ENCODE data around the gene MICOS13.
A peak's percentile ranks its signal among the peaks of the same experiment; 100 is the strongest.
"Not testable (repeated sequence)": the region's sequence is repeated elsewhere in the genome, so short reads cannot be mapped to it uniquely, and the experiment has no call there.

Gene MICOS13

DNA sequence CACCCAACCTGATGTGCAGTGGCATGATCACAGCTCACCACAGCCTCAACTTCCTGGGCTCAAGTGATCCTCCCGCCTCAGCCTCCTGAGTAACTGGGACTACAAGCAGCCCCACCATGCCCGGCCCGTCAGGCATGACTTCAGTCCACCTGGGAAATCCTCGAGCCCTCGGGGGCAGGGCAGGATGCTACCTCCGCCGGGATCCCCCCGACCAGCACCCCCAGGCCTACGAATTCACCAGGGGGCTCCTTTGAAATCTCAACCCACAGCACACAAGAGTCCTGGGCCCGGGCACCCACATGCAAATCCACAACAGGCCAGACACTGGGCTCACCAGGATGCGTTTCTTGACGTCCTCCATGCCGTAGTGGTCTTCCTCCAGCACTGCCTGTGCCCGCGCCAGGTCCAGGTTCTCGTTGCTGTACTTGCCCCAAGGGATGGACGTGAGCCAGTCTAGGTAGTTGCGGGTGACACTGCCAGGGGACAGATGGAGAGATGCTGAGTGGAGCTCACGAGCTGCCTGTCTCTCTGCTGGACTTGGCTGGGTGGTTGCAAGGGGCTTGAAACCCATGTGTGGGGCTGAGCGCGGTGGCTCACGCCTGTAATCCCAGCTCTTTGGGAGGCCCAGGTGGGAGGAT, 20.3 kb upstream of the MICOS13 start:
- DNase-seq: no peak

DNA sequence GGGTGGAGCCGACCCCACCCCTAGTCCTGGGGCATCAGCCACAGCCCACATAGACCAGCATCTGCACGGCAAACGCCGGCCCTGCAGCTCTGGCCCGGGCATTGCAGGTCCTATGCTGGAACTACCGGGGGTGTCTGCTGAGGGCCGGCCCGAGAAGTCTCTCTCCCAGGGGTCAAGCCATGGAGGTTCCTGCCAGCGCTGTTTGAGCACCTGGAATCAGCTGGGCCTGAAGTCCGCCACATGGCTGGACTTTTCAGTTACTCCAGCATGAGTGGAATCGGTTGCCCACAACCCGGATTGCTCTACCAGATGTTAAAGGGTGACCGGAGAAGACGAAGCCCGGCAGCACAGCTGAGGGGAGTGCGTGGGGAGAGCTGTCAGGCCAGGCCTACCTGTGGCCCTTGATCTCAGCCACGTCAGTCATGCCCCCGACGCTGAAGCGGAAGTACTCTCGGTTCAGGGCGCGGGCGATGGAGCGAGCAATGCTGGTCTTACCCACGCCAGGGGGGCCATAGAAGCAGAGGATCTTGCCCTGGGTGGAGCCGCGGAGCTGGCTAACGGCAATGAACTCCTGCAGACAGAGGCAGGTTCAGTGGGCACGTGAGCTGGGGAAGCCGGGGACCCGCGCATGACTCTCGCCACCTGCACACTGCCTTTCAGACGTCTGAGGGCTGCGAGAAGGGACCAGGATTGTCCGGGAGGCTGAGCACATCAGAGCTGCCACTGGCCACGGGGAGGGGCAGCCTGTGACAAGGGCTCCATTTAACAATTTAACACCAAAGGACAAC, 18.5 kb upstream of the MICOS13 start:
- no peak for DNase-seq

DNA sequence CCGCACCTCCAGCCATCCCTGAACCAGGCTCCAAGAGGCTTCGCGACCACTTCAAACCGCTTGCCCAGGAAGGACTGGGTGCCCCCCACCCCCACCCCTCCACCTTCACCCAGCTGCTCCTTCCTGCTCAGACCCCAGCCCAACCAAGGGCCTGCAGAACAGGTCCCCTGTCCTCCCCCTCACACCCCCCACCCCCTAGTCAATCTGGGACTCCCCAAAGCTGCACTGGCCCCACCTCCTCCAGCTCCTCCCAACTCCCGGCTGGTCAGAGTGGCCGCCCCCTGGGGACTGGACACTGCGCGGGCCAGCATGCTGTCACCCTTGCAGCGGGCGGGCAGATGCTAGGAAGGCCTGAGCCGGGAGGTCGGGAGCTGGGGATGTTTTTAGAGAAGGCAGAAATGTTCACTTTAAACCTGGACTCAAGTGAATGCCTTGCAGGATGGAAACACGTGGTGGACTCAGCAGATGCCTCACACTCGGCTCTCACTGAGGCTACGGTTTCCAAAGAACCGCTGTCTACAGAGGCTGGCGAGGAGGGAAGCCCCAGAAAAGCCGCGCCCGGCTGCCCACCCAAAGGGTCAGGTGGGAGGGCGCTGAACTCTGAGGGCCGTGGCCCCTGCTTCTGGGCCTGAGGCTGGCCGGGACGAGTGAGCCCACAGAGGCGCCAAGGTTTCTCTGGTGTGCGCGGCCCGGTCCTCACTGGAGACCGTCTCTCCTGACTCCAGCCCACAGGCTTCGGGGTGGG, 17.7 kb upstream of the MICOS13 start:
- no peak for DNase-seq

DNA sequence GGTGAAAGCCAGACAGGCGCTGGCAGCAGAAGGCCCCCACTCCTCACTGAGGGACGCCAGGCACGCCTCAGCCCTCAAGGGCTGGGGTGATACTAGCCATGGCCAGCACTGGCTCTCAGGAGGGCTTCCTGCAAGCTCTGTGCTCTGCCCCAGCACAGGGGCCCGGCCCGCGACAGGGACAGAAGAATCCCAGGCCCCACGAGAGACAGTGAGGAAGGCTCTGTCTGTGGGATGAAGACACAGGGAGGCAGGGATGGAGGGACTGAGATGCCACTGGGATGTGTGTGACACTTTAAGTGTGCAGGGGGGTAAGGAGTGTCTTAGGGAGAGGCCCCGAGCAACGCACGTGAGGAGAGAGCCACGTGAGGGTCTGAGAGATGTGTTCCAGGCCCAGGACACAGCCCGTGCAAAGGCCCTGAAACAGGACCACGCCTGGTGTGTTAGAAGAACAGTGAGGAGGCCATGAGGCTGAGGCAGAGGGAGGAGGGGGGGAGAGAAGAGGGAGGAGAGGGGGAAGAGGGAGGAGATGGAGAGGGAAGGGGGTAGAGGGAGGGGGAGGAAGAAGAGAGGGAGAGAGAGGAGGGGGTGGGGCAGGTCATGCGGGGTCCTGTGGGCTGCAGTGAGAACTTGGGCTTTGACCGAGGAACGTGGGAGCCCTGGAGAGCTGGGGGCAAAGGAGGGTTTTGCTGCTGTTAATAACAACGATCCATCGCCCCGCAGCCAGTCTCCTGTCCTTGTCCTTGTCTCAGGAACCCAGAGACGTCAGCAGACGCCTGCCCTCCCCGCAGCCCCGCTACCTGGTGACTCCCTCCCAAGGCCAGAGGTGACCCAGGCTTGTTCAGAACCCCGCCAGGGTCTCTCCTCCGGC, 16.9 kb upstream of the MICOS13 start:
- DNase-seq: no peak

DNA sequence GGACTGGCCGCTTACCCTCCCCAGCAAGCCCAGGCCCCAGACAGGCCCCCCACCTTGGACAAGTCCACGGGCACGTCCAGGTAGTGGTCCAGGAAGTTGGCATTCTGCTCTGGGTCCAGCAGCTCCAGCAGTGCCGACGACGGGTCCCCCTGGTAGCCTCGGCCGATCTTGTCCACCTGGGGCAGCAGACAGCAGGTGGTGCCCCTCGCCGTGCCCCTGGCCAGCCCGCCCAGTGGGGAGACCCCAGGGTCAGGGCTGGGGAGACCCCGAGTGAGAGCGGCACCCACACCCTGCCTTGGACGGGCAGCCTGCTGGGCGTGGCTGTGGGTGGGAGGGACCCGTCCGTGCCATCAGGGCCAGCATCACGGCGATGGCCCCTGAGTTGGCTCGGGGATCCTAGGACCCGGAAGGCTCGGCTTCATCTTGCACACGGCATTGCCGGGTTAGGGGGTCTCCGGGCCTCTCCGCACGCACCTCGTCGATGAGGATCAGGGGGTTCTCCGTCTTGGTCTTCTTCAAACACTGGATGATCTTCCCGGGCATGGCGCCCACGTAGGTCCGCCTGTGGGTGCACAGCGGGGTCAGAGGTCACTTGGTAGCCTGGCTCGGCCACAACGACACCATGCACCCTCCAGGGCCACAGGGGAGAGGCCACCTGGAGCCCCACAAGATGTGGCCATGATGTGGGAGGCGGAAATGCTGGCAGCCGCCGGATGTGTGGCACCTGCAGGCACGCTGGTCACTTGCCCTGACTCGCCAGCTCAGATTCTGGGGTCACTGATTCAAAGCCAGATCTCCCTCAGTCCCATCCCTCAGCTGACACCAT, 16.1 kb upstream of the MICOS13 start:
- no peak for DNase-seq

DNA sequence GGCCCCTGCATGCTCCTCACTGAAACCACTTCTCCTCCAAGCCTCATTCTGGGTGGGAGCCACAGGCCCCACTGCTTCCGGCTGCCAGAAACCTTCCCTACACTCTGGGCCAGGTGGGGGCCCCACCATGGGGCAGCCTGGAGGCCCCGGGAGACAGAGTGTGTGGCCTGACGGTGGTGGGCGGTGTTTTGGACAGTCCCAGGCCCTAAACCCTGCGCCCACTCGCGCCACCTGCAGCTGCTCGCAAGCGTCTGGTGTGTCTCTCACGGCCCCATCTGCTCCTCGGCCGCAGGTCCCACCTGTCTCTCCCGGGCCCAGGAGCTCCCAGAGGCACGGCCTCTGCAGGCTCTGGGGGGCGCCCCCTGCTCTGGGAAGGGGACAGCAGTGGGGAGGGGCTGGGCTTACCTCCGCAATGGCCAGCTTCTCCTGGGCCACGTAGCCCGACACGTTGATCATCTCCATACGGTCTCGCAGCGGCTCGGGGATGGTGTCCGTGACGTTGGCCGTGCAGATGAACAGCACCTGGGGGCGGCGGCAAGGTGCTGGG, 15.4 kb upstream of the MICOS13 start:
- no peak for DNase-seq

DNA sequence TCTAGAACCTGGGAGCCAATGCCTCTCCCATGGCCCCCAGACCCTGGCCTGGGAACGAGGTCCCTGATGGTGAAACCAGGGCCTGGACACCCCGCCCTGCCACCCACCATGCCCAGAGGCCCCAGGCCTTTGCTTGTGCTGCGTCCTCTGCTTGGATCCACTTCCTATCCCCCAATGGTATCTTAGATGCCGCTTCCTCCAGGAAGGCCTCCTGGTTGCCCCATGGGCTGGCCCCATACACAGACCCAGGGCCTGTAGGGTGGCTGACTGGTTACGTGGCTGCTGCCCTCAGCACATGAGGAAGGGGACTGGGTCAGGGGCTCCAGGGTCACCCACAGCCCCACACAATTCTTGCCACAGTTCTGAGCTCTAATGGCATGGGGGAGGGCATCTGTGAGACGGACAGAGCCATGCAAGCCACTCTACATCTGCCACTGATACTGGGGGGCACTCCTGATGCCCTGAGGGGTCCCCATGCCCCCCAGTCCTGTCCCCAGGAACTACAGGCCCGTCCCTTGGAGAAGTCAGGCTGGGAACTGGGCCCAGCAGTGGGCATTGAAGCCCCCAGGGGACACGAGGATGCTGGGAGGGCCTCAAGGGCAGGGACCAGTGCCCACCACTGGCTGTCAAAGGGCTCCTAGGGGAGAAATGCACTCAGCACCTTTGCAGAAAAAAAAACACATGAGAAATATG, 14.8 kb upstream of the MICOS13 start:
- no peak for DNase-seq

DNA sequence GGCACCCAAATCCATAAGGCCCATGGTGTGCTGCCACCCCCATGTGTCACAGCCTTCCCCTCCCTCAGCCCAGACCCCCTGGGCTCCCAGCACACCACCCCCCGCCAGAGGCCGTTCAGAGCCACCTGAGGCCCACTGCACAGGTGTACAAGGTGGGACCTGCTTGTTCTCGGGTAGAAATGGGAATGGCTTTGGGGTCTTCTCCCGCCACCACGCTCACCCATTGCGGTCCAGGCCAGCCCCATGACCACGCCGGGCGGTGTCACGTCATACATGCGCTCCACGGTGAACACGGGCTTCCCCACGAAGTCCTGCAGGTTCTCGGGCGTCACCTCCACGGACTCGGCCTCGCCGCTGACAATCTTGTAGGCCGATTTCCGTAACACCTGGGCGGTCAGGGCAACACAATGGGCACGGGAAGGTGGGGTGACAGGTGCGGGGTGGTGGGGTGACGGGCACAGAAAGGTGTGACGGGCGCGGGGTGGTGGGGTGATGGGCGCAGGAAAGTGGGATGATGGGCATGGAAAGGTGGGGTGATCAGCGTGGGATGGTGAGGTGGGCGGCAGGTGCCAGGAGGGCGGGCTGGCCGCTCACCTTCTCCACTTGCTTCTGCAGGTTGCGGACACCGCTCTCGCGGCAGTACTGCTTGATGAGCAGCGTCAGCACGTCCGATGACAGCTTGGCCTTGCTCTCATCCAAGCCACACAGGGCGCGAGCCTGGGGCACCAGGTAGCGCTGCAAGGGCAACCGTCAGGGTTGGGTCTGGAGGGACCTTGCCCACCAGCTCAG, 14.0 kb upstream of the MICOS13 start:
- no peak for DNase-seq

DNA sequence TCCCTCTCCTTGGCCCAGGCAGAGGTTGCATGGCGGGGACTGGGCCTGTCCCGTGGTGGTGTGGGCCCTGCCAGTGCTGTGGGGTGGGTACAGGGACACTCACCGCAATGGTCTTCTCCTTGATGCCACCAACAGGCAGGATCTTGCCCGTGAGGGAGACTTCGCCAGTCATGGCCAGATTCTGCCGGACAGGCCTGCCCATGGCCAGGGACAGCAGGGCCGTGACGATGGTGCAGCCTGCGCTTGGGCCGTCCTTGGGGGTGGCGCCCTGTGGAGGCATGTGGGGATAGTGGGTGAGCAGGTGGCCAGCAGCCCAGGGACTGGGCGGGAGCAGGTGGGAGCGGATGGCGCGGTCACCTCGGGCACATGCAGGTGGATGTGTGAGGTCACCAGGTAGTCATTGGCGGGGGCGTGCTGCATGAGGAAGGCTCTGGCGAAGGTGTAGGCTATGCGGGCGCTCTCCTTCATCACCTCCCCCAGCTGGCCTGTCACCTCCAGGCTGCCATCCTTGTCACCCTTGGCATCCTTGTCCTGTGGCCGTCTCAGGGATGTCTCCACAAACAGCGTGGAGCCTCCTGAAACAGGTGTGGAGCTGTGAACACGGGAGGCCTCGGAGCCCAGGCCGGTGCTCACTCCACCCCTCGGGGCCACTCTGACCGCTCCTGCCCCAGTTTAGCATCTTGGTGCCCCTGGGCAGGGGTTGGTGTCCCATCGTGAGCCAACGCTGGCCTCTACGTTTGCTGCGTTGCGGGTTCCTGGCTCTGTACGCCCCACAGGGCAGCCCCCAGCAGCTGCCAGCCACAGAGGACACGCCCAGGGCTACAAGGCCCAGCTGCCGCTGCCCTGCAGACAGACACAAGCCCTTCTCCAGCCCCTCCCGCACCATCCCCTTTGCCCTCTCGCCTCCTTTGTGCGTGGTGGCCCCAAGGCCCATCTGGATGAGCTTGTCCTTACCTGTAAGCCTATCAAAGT, 13.2 kb upstream of the MICOS13 start:
- no peak for DNase-seq

DNA sequence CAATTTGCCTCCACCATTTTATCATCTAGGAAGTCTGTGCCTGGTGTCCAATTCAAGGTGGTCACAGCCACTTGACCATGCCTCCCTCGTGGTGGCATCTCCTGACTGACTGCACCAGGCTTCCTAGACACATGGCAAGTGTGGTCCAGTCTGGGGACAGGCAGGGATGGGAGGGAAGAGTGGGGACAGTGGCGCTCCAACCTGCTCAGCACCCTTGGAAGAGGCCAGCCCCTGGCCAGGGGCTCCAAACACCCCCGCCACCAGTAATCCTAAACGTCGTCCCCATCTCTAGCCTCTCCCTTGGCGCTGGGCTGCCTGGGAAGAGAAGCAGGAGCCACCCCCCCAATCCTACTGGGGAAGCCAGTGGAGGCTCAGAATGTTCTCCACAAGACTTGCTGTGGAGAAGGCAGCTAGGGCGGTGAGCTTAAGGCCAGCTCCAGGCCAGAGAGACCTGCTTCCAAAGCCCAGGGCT, 12.4 kb upstream of the MICOS13 start:
- no peak for DNase-seq

DNA sequence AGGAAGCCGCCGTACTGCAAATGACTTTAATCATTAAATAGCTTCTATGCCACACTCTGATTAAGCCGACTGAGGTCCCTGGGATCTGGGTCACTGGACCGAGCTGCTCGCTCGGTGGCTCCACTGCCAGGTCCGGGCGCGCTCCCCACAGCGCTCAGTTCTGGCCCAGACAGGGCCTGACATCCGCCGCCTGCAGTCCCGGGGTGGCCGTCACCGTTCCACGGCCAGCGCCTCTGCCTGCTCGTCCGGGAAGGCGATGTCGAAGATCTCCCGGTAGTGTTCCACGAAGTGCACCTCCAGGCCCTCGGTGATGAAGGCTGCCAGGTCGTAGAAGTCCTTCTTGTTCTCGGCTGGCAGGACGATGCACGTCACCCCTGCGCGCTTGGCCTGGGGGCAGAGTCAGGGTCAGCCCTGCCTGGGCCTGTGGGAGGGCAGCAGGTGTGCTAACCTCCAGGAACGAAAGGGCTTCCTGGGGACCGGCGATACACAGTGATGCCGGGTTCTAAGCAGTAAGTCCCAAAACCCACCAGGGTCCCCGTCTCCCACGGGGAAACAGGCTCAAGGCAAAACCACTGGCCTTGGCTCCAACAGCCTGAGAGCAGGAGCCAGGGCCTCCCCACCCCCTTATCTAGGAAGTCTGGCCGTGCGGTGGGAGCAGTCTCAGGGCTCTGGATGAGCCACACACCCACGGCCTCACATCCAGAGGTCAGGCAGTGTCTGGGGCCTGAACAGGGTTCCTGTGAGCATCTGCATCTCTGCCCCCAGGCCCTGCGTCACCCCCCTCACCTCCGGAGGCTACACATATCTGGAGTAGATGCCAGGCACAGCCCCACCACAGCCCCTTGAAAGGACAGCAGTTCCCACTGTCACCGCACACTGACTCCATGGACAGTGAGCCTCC, 11.8 kb upstream of the MICOS13 start:
- no peak for DNase-seq

DNA sequence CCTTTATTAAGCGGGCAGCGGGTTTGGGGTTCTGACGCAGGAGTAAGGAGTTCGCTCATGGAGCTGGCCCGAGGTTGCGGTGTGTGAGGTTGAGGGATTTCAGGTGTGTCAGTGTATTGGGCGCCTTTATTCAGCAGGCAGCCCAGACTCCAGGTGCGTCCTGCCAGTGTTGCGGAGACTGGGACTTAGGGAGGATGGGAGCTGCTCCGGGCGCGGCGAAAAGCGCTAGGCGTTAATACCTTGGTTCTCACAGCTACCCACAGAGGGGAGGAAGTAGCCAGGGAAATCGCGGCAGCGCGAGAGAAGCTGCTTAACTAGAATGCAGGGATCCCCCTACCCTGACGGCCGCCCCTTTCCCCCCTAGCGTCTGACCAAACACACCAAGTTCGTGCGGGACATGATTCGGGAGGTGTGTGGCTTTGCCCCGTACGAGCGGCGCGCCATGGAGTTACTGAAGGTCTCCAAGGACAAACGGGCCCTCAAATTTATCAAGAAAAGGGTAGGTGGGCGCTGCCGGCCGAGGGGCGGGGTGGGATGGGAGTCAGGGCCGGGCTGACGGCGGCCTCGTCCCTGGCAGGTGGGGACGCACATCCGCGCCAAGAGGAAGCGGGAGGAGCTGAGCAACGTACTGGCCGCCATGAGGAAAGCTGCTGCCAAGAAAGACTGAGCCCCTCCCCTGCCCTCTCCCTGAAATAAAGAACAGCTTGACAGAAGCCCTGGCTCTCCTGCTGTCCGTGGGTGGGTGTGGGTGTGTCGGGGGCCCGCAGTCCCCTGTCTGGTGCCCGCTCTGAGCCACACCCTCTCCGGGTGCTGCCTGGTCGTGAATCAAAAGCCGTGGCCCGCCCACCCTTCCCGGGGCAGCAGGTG, 10.9 kb upstream of the MICOS13 start:
- DNase-seq: peak in 1 of 2 experiments; percentile 12

DNA sequence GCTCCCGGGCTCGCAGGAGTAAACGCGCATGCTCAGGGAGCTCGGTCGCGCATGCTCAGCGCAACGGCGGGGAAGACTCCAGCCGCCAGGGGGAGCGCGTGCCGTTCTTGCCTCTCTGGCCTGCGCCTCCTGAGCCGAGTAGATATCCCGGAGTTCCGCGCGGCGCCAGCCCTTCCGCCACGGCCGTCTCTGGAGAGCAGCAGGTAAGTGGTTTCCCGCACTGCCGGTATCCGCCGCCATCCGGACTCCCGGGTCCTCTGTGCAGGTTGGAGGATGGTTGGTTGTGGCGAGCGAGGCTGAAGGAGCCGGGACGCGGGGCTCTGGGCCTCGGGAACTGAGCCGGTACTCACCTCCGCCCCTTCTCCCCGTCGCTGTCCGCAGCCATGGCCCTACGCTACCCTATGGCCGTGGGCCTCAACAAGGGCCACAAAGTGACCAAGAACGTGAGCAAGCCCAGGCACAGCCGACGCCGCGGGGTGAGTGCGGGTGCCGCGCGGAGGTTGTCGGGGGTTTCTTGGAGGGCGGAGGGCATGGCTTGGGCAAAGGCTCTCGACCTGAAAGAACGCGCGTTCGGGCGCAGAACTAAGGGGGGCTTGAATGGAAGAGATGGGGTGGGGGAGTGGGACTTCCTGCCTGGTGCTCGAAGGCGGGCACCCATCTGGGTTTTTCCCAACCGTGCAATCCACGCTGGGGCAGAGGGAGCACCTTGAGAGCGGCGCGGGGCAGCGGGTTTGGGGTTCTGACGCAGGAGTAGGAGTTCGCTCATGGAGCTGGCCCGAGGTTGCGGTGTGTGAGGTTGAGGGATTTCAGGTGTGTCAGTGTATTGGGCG, 10.0 kb upstream of the MICOS13 start, which contains the start of gene RPL36:
Gene RPL36 (plus strand): TSS at position 171 of the 830 bp plus-strand sequence. CDS start 213 bp downstream, at position 384.
- peak; percentile 91 to 92 for DNase-seq

DNA sequence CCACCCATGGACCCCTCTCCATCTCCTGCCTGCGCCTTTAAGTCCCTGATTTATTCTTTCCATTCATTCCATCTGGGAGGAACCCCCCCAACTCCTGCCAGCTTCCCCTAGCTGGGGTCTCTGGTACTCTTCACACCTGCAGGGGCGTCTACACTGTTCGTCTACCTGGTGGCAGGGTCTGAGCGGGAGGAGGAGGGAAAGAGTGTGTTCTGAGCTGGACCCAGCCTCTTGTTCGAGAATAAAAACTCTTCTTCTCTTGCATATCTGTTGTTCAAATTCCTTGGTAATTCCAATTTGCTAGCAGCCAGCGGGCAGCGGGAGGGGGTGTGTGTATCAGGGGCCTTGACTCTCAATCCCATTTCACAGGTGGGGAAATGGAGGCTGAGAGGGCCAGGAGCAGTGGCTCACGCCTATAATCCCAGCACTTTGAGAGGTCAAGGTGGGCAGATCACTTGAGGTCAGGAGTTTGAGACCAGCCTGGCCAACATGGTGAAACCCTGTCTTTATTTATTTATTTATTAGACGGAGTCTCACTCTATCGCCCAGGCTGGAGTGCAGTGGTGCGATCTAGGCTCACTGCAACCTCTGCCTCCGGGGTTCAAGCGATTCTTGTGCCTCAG, 8.1 kb upstream of the MICOS13 start:
- not testable (repeated sequence) for DNase-seq

All from SHP77 (cell line).